GM04504 (cell line): ENCODE data around the gene NCOA1.
"Not testable (repeated sequence)": the region's sequence is repeated elsewhere in the genome, so short reads cannot be mapped to it uniquely, and the experiment has no call there.

ENCODE experiments used
- DNase-seq: peaks from one replicate; pipeline ENCODE4 v3.0.0-alpha.2; 2012; ENCODE audit warnings: low read depth

The NCOA1 gene

DNA sequence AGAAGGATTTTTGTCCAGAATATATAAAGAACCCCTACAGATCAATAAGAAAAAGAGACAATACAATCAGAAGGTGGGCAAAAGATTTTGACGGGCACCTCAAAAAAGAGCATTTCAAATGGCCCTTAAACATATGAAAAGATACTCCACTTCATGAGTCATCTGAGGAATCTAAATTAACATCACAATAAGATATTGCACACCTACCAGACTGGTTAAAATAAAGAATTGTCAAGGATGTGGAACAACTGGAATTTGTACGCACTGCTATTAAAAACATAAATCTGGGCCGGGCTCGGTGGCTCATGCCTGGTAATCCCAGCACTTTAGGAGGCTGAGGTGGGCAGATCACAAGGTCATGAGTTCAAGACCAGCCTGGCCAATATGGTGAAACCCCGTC, 17.0 kb upstream of the NCOA1 start:
- DNase-seq = no peak

DNA sequence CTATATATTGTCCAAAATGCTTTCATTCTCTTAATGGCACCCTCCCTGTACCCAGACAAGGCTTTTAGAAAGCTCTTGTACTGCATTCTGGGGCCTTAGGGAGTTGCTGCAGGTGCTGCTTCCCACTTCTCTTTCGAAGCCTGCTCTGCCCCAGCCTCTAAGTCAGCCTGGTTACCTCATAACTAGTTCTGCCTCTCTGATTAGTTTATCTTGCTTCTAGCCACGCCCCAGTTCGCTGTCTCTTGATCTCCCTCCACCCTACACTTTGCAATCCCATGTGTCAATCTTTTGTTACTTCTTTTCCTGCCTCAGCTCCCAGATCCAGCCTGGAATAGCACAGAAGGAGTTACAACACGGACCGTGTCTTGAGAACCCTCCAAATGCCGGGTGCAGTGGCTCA, 13.8 kb upstream of the NCOA1 start:
- DNase-seq = no peak

DNA sequence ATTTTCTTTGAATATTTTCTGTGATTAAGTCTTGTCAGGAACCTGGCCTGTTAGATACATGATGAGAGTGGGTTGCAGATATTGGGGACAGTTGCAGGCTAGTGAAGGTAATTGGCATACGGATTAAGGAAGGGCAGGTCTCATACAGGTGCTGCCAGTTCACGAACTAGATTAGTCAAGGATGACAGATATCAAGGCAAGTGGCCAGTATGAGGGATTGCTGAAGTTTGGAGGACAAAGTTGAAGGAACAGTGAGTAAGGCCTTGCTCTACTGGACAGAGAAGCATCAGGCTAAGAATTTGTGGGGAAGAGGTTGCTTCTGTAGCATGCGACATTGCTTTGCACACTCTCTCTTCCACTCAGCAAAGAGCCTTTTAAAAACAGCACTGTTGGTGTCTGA, 12.8 kb upstream of the NCOA1 start:
- DNase-seq = no peak

DNA sequence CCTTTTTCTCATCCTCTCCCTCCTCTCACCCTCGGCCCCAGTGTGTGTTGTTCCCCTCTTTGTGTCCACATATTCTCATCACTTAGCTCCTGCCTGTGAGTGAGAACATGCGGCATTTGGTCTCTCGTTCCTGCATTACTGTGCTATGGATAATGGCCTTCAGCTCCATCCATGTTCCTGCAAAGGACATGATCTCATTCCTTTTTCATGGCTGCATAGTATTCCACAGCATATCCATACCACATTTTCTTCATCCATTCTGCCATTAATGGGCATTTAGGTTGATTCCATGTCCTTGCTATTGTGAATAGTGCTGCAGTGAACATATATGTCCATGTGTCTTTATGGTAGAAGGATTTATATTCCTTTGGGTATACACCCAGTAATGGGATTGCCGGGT, 10.8 kb upstream of the NCOA1 start:
- no peak for DNase-seq

DNA sequence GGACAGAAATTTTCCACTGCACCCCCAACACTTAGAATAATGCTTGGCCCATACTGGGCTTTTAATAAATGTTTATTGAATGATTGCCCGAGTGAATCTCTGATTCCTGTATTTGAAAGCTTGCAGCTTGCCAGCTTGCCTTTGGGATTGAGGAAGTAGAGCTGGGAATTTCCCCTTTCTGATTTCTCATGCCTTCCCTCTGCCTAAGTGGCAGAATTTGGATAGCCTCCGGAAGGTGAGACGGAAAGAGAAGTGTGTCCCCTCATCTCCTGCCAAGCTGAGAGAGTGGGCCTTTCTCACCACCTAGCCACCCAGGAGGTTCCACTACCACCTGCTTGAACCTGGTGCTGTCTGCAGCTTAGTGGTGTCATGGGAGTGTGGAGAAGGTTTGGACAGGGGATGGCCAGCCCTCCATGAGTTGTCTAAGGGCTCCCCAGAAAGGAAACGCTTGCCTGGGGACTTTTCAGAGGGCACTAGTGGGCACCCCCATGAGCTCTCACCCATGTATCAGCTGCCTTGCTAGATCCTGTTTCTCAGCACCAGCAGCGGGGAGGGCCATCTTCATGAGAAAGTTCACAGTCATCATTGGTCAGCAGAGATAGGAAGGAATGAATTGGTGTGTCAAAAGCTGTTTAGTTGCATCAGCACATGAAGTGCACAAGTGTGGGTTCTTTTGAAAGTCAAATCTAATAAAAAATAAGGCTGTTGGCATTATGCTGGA, 8.6 kb upstream of the NCOA1 start:
- DNase-seq = no peak

DNA sequence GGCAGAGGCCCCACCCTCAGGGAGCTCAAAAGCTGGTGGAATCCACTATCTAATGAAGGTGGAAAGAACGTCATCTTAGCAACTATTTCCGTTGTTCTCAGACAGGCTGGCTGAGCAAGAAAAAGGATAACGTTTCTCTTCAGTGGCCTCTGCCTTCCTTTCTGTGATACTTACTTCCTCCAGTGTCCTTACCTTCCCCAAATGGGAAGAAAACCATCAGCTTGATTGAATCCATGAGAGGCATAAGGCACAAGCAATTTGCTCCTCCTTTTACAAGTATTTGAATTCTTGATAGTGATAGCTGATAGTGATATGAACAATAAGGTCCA, 8.1 kb upstream of the NCOA1 start:
- no peak for DNase-seq

DNA sequence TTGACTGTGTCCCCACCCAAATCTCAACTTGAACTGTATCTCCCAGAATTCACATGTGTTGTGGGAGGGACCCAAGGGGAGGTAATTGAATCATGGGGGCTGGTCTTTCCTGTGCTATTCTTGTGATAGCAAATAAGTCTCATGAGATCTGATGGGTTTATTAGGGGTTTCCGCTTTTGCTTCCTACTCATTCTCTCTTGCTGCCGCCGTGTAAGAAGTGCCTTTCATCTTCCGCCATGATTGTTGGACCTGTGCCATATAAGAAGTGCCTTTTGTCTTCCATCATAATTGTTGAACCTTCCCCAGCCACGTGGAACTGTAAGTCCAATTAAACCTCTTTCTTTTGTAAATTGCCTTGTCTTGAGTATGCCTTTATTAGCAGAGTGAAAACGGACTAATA, 6.4 kb upstream of the NCOA1 start:
- not testable (repeated sequence) for DNase-seq

DNA sequence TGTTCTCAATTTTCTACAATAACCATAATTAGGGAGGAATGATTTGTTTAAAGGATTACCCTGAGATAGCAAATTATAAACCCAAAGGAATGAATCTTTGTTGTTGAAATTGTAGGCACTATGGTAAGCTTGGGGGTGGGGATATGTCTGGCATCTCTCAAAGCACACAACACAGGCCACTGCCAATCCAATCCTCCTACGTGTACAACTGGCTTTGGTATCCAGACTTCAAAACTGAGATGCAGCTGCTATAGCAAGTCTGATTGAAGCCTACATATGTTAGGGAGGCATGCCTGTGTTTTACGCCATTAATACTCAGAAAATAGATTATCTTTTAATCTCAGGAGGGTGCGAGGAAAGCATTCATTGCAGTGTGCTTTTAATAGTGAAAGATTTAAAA, 5.9 kb upstream of the NCOA1 start:
- no peak for DNase-seq

DNA sequence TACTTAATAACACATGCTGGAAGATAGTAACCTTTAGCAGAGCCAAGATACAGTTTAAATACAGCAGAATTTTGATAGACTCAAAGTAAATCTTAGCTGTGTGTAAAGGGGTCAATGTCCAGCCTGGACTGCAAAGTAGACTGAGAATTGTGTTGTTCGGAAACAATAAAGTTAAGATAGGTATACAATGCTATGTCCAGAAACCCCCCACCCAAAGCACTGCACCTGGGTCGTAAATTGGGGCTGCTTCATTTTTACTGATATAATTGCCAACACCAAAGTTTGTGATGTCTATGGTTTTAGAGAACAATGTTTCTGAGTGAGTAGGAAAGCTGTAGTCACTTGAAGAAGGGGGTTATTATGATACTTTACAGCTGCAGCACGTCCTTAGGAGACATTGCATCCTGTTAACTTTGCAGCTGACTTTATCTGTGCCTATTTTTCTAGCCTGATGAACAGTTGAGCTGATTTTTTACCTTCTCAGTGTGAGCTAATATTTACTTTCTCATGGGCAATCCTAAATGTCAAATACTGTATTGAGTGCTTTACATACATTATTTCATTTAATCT, 4.3 kb upstream of the NCOA1 start:
- DNase-seq = no peak

DNA sequence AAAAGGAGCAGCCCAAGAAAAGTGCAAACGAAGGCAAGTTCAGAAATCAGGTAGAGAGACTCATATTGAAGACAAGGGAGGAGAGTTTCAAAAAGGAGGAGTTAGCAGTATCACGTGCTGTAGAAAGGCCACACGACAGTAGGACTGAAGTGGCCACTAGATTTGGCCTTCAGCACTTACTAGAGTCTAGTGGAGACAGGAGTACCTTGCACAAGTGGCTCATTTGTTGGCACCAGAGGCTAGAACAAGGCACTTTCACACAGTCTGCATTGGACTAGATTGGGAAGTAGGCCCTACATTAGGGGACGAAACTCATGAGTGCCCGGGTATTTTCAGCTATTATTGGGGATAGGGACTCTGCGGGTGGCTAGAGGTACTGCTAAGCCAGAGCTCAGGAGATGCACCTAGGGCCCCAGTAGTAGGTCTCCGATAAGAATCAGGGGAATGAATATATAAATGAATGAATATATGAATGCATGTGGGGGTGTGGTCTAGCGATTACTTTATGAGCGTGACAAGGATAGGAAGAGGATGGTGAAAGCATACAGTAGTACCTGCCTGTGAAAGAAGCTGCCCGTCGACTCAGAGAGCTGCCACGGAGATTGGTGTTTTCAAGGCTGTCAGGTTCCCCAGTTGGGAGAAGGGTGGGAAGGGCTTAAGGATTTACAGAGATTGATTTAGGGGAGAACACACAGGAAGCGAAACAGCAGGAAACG, 1.4 kb upstream of the NCOA1 start:
- DNase-seq = no peak

DNA sequence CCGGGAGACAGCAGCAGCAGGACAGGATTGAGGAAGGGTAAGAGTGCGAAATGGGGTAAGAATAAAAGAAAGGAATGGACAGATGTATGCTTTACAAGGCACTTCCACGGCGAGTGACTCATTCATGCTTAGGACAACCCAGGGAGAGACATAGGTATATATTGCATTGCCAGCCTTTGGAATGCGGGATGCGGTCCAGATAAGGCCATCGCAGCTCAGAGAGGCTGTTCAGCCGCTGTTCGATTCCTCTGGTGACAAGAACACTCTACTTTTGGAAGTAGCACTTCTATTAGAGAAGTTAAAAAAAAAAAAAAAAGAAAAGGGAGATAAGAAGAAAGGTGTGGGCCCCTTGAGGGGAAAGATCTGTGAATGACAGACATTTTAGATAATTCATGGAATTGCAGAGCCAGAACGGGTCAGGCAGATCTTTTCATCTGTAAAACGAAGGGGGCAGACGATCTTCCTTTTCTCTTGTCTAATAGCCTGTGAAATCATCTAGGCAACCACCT, 819 bp upstream of the NCOA1 start:
- DNase-seq = no peak

DNA sequence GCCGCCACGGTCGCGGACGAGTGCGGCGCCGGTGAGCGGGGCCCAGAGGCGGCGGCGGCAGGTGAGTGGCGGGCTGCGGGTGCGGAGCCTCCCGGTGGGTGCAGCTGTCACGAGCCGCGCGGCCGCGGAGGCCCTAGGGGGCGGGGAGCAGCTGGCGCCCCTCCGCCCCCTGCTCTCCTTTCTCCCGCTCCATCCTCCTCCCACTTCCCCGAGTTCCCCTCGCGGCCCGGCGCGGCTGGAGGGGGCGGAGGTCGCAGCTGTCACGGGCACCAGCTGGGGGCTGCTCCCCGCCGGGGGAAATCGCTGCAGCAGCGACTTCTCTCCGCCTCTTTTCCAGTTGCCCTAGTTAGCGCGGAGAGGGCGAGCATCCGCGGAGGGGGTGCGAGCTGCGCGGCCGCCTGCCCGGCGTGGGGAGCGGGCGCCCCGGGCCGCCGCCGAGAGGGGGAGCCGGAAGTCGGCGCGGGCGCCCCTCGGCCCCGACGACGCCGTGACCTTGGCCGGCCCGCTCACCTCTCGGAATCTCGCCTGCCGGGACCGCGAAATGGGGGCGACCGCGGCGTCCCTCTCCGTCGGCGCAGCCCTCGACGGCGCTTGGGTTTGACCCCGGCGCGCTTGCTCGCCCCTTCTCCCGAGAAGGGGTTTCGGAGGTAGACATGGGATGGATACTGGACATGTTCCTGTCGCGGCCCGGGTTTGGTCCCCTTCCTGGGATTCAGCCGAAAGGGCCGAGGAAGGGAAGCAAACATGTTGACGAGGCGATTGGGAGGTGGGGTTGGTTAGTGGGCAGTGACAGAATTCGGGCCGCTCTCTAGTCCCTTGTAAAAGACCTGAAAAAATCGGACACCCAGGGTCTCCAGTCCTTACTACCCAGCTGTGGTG, 727 bp downstream of the NCOA1 start:
- no peak for DNase-seq

DNA sequence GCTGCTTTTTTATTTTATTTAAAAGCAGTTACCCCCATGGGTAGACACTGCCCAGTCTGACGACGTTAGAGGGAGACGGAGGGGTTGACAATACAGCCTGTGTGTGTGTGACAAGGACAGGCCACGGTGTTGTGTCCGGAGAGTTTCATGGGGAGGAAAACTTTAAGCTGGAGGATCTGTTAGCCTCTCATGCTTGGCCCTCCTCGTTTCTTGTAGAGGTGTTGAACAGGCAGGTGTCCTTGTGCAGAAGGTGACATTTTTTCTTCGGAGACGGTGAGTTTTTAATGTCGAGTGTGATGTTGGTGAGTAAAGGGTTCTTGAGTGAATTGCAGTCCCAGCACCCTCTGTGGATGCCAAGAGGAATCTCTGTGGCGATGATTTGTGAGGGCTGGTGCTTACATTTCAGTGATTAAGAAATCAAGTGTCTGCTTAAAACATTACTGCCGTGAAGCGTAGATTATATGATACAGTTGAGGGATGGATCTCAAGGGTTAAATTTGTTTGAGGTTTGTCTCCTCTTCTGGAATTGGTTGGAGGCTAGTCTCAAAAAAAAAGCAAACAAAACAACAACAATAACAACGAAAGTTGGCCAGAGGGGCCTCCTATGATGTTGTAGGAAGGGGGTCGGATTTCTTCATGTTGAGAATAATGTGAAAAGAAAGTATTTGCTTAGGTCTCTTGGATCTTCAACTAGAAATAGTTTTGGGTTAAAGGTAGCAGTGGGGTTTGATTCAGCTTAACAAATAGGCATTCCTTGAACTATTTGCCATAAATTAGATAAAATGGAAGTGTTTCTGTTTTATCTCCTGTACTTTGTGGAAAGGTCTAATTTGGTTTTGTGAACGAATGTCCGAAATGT, 1.6 kb downstream of the NCOA1 start:
- DNase-seq = no peak

DNA sequence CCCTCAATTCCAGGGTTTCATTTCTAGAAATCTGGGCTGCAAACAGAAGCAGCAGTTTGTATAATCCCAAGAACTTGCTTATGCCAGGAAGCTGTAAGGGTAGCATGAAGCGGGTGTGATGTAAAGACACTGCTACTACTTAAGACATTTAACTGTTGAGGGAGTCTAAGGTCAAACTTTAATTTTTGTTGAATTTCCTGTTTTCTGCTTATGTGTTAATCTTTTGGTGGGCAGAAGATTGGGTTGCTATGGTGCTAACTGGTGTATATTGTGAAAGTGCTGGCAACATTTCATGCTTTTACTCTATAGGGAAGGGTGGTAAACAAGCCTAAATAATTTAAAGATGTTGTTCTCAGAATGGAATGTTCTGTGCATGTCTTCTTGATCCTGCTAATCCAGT, 2.7 kb downstream of the NCOA1 start:
- DNase-seq = no peak

DNA sequence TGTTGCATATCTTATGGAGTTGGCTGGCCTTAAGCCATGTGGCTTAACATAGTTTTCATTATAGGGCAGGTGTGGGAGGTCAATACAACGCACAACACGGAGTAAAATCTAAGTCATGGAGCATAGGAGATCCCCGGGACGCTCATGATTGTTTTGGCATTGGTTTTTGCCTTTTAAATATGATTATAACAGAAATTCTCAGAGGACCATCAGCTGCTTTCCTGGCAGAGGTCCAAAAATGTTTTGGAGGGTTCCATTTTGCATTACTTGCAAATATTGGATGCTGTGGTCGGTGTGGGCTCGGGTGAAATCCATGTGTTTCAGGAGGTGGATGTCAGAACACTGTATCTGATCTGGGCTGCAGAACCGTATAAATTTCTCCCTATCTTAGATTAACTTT, 3.4 kb downstream of the NCOA1 start:
- no peak for DNase-seq

DNA sequence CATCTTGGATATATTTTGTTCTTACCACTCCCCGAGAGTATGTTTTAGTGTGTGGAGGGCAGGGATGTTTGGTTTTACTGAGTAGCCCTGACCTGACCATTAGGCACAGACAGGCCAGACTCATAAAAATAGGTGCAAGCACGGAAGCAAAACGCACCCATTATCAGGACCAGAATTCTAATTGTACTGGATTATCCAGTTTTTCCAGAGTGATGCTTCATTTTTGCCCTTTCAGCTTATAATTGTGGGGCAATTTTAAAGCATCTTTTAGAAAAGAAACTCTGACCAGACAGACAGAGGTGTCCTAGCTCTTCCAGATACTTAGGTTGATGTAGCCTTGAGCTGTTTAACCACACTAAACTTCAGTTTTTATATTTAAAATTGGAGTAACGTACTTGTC, 4.4 kb downstream of the NCOA1 start:
- no peak for DNase-seq

DNA sequence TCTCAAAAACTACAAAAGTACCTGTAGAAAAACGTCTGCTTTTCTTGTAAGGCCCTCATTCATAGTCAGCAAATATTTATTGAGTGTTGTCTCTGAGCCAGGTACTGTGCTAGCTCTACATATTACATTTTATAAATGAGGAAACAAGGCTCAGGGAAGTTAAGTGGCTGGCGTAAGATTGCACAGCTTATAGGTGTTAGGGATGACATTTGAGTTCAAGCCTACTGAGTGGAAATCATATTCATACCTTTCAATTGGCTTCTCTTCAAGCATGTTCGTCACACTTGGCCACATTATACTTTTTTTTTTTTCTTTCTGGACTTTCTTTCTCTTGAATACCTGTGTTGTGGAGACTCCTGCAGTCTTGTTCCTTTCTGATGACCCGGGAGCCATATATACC, 5.9 kb downstream of the NCOA1 start:
- DNase-seq = no peak

DNA sequence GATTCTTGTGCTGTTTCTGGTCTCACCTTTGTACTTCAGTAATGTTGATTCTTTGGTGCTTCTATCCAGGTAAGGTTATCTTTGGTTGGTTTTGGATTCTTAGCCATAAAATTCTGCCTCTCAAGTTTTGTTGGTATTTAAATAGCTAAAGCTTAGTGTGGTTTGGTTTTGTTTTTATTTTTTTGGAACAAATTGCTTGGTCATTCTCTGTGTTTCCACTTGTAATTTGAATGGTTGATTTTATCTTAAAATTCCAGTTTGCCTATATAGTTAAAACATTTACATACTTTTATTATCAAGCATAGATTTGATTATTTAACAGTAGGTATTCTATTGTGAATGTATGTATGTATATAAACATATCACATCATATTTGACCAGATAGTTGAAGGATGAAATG, 6.6 kb downstream of the NCOA1 start:
- DNase-seq = no peak

DNA sequence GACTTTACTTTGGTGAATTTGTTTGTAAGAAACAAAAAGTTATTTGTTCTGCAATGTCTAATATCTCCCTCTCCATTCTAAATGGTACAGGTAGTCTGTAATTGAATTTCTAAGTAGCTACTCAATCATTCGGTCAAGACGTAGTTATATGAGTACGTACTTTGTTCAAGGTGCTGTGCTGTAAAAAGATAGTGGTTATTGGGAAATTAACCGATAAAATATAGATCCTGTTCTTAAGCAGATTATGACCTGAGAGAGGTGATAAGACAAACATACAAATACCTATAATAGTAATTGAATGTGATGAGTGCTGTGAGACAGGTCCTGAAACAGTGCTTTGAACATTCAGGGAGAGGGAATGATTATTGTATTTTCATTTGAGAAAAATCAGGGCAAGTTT, 7.1 kb downstream of the NCOA1 start:
- no peak for DNase-seq

DNA sequence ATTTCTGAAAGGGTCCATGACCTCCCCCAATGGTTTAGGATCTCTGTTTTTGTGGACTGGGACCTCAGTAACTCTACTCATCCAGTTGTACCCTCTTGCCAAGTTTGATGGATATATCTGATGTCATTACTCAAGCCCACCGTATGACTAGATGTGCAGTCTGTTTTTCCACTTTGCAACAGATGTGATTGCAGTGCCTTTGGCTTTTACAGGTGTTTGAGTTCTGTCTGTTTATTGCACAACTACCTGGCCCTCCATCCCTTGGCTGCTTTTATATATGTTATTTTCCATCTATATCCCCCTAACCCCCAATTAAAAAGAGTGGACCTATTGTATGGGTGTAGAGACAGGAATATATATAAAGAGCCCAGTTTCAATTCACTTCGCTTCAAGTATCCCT, 10.8 kb downstream of the NCOA1 start:
- DNase-seq = no peak

DNA sequence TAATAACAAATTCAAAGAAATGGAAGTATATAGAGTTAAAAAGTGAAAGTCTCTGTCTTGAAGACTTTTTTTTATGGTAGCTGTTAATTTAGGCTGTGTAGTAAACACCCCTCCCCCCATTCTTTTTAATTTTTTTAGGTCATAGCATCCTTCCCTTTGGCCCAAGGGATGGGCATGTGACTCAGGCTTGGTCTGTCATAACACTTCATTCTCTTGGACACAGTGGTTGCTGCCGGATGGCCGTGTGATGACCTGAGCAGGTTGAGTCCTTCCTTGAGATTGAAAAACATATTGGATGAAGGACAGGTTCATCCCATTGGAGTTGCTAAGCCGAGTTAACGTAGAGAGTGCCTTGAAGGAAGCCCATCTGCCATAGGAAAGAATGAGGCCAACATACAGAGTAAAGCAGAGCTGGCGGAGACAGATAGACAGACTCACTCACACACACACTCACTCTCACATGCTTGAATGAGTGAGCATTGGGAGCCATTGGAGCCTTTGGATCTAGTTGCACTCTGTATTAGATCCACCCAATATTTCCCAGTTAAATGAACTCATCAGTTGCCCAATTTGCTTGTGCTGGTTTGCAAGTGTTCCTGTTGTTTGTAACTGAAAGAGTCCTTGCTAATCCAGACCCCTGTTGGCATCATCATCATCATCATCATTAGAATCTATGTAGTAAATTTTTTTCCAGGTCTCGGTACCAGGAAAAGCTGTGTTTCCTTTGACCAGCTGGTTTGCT, 14.7 kb downstream of the NCOA1 start:
- DNase-seq = no peak
